ENCODE results near the gene AGR2. TPM values are rescaled to one million over a fixed set of nuclear protein-coding genes. Genes with fewer than 3 reads are reported as not detected.

The AGR2 gene
- polyA plus RNA-seq, 1 of the 3 experiments (the other 2 are of a cell fraction): not detected

GRCh38 chr7:16833373-16833772 lies 28.6 kb upstream of the AGR2 start:
- H3K27me3 ChIP-seq (ENCODE audit: insufficient read depth): peaks cover 5% of the 10 kb centered on the region
- H3F3A ChIP-seq (replicated peaks; ENCODE audit: insufficient read depth): no peaks in the 10 kb centered on the region
- no peak overlapping the region for H3K27ac ChIP-seq (ENCODE audit: low read depth in 2 of 2, low read length in 1 of 2)
- no peak for DNase-seq
- H3K36me3 ChIP-seq (replicated peaks in 1 of 2; ENCODE audit: control insufficient read depth in 1 of 2, insufficient read depth in 2 of 2, low read length in 1 of 2): no peaks in the 10 kb centered on the region
- no peaks in the 10 kb centered on the region for H3K79me2 ChIP-seq (ENCODE audit: insufficient read depth)
- no peak overlapping the region for H2AFZ ChIP-seq (ENCODE audit: low read depth)
- H3K9ac ChIP-seq: no peak overlapping the region
- H3K4me2 ChIP-seq: no peak overlapping the region
- H3K9me2 ChIP-seq: no peaks in the 10 kb centered on the region
- H3K4me1 ChIP-seq (ENCODE audit: control insufficient read depth in 1 of 2, insufficient read depth in 2 of 2, low read depth in 1 of 2, low read length in 1 of 2): no peaks in the 10 kb centered on the region
- H3K9me3 ChIP-seq: no peaks in the 10 kb centered on the region
- TF ChIP-seq TCF12 (IDR thresholded peaks at IDR 0.05) (no peak), FOXJ3 (CRISPR knock-in tag; IDR thresholded peaks at IDR 0.05) (no peak)
- no peaks in the 10 kb centered on the region for H4K20me1 ChIP-seq (ENCODE audit: insufficient read depth)
- H3K4me3 ChIP-seq (ENCODE audit: low read depth in 2 of 2, low read length in 1 of 2): no peak overlapping the region
- WGBS (ENCODE audit: low lambda C conversion rate): 23% methylated on average over 1 of the region's 1 CpG
- ChIA-PET POLR2A (no interaction called here), CTCF (interaction anchor here (1.1 to 1.3 kb wide), 2 partner anchors 13 to 16 kb away, joined by 3 read pairs; no protein-coding TSS in a partner anchor)

GRCh38 chr7:16826060-16826459 lies 21.3 kb upstream of the AGR2 start:
- no peak for DNase-seq

GRCh38 chr7:16822029-16822428 lies 17.2 kb upstream of the AGR2 start:
- H3K79me2 ChIP-seq (ENCODE audit: insufficient read depth): no peaks in the 10 kb centered on the region
- POLR2A ChIA-PET: no interaction called here
- no peaks in the 10 kb centered on the region for H3K9me2 ChIP-seq
- TF ChIP-seq MEF2A (IDR thresholded peaks at IDR 0.05; ENCODE audit: borderline replicate concordance, low read depth) (no peak), ZBTB33 (IDR thresholded peaks at IDR 0.05; ENCODE audit: borderline replicate concordance, low read depth) (no peak), NRF1 (IDR thresholded peaks at IDR 0.05; ENCODE audit: low read depth, low read length) (no peak), MXI1 (IDR thresholded peaks at IDR 0.05; ENCODE audit: low read depth, low read length) (no peak), ELF1 (IDR thresholded peaks at IDR 0.05) (no peak), POLR2AphosphoS5 (IDR thresholded peaks at IDR 0.05; ENCODE audit: low read depth, low read length) (no peak), EZH2phosphoT487 (IDR thresholded peaks at IDR 0.05; ENCODE audit: borderline replicate concordance, low read depth) (no peak), NFIC (IDR thresholded peaks at IDR 0.05; ENCODE audit: borderline replicate concordance) (no peak), FOSL2 (IDR thresholded peaks at IDR 0.05; ENCODE audit: borderline replicate concordance, low read depth) (no peak), RCOR1 (IDR thresholded peaks at IDR 0.05; ENCODE audit: low read length) (no peak), RXRA (IDR thresholded peaks at IDR 0.05; ENCODE audit: borderline replicate concordance, low read depth) (no peak), FOXJ3 (CRISPR knock-in tag; IDR thresholded peaks at IDR 0.05) (no peak)
- no peak overlapping the region for H3K4me3 ChIP-seq (ENCODE audit: low read depth in 2 of 2, low read length in 1 of 2)
- no peaks in the 10 kb centered on the region for H3F3A ChIP-seq (replicated peaks; ENCODE audit: insufficient read depth)
- no peaks in the 10 kb centered on the region for H4K20me1 ChIP-seq (ENCODE audit: insufficient read depth)
- H3K4me2 ChIP-seq: no peak overlapping the region
- no peaks in the 10 kb centered on the region for H3K9me3 ChIP-seq
- no peaks in the 10 kb centered on the region for H3K4me1 ChIP-seq (ENCODE audit: control insufficient read depth in 1 of 2, insufficient read depth in 2 of 2, low read depth in 1 of 2, low read length in 1 of 2)
- WGBS (ENCODE audit: low lambda C conversion rate): 10% methylated on average over 3 of the region's 3 CpGs
- no peak for DNase-seq
- CTCF ChIA-PET: no interaction called here
- no peaks in the 10 kb centered on the region for H3K36me3 ChIP-seq (replicated peaks in 1 of 2; ENCODE audit: control insufficient read depth in 1 of 2, insufficient read depth in 2 of 2, low read length in 1 of 2)
- H2AFZ ChIP-seq (ENCODE audit: low read depth): no peak overlapping the region
- no peak overlapping the region for H3K9ac ChIP-seq
- peaks cover 8% of the 10 kb centered on the region; the same call in 1 of the 2 replicates for H3K27me3 ChIP-seq (ENCODE audit: insufficient read depth)
- H3K27ac ChIP-seq (ENCODE audit: low read depth in 2 of 2, low read length in 1 of 2): no peak overlapping the region

More at GRCh38 chr7:16826060-16826459, 21.3 kb upstream of the AGR2 start:
- Histone ChIP-seq H3K27me3 (ENCODE audit: insufficient read depth) (peaks cover 9% of the 10 kb centered on the region), H2AFZ (ENCODE audit: low read depth) (no peak overlapping the region), H3F3A (replicated peaks; ENCODE audit: insufficient read depth) (no peaks in the 10 kb centered on the region), H3K36me3 (replicated peaks in 1 of 2; ENCODE audit: control insufficient read depth in 1 of 2, insufficient read depth in 2 of 2, low read length in 1 of 2) (no peaks in the 10 kb centered on the region), H3K27ac (ENCODE audit: low read depth in 2 of 2, low read length in 1 of 2) (no peak overlapping the region), H3K4me3 (ENCODE audit: low read depth in 2 of 2, low read length in 1 of 2) (no peak overlapping the region), H4K20me1 (ENCODE audit: insufficient read depth) (no peaks in the 10 kb centered on the region), H3K4me2 (no peak overlapping the region), H3K9me2 (no peaks in the 10 kb centered on the region), H3K9ac (no peak overlapping the region), H3K4me1 (ENCODE audit: control insufficient read depth in 1 of 2, insufficient read depth in 2 of 2, low read depth in 1 of 2, low read length in 1 of 2) (no peaks in the 10 kb centered on the region), H3K9me3 (no peaks in the 10 kb centered on the region), H3K79me2 (ENCODE audit: insufficient read depth) (no peaks in the 10 kb centered on the region)
- POLR2A ChIA-PET: no interaction called here
- CTCF ChIA-PET: no interaction called here
- TF ChIP-seq FOXJ3 (CRISPR knock-in tag; IDR thresholded peaks at IDR 0.05) (no peak), SIN3A (IDR thresholded peaks at IDR 0.05; ENCODE audit: borderline replicate concordance, low read depth, low read length) (no peak), RFX5 (IDR thresholded peaks at IDR 0.05; ENCODE audit: low read length) (no peak), MAX (IDR thresholded peaks at IDR 0.05; ENCODE audit: low read depth) (no peak), ZBTB33 (IDR thresholded peaks at IDR 0.05; ENCODE audit: borderline replicate concordance, low read depth) (no peak), TAF1 (IDR thresholded peaks at IDR 0.05; ENCODE audit: borderline replicate concordance, low read depth, low read length) (no peak), ELF1 (IDR thresholded peaks at IDR 0.05) (no peak), CHD2 (IDR thresholded peaks at IDR 0.05; ENCODE audit: low read length, partially characterized antibody) (no peak)
